Activated CD4-positive, alpha-beta T cell treated with anti-CD3 and anti-CD28 coated beads for 48 hours (primary cell): ENCODE measurements around the gene PCSK5.

Source experiments
- DNase-seq: peaks from one replicate; pipeline ENCODE4 v3.0.0-alpha.2; 2020

Gene PCSK5

DNA sequence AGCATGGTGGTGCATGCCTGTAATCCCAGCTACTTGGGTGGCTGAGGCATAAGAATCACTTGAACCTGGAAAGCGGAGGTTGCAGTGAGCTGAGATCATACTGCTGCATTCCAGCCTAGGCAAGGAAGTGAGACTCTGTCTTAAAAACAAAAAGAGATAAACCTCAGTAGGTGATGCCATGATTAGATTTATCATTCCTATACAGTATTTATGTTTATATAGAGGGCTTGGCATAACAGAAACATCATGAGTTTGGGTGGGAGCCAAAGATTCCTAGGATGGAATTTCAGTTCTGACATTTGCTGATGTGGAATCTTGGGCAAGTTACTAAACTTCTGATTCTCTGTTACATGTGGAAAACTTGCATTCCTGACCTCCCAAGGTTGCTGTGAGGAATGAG lies 481.4 kb downstream of the PCSK5 start:
- DNase-seq: no peak

DNA sequence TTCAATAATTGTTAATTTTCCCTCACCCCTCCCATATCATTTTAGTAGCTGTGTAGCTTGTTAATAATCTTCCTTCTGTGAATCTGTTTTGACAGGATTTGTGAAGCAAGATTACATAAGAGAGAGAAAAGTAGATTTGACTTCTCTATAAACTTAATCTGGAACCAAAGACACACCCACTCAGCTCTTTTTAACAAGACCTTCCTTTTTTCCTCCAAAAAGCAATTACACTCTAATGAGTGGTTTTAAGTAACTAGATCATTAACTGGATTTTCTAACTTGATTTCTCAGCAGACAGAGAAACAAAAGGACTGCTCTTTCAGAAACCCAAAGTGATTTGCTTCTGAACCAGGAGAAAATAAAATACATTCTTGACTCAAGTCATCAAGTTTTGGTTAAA lies 481.9 kb downstream of the PCSK5 start:
- DNase-seq: no peak

DNA sequence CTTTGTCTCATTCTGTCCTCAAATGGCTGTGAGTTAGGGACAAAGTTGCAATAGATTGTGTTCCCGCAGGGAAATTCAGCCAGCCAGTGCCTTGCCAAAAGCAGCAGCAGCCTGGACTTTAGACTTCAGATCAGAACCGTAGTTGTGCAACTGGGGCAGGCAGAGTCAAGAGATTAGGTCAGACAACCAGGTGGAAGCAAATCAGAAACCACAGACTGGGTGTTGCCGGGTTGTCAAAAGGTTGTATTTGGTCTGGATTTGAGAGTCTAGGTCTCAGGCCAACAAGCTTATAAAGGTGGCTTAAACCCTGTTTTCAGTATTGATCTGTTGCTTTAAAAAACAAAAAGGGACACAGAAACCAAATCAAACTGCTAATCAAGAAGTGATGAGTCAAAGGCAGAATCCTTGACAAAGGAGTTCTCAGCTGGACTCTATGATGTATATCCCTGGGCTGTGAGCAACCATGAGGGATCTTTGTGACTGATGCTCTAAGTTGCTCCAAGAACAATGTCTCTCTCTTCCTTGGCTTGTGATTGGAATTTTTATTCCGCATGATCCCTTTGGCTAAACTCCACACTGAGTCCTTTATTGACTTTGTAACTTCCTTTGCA lies 482.8 kb downstream of the PCSK5 start:
- no peak for DNase-seq

DNA sequence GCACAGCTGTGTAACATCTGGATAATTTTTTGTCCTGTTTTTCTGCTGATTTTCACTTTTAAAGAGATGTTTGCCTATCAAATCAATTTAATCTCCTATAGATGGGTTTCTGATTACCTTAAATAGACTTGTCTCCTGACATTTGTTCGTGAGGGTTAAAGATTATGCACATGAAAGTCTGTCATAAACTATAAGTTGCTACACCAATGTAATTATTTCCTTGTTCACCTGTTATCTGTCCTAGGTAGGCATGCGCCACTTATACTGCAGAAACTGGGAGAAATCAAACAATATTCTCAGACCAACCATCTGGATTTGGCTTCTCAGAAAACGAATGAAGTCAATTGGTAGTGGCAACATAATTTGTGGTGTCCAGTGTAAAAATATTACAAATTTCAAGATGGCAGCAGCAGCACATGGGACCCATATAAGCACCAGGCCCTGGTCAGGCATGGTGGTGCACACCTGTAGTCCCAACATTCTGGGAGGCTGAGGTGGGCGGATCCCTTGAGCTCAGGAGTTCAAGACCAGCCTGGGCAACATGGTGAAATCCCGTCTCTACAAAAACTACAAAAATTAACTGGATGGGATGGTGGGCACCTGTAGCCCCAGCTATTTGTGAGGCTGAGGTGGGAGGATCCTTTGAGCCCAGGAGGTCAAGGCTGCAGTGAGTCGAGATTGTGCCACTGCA lies 483.5 kb downstream of the PCSK5 start:
- DNase-seq: no peak

DNA sequence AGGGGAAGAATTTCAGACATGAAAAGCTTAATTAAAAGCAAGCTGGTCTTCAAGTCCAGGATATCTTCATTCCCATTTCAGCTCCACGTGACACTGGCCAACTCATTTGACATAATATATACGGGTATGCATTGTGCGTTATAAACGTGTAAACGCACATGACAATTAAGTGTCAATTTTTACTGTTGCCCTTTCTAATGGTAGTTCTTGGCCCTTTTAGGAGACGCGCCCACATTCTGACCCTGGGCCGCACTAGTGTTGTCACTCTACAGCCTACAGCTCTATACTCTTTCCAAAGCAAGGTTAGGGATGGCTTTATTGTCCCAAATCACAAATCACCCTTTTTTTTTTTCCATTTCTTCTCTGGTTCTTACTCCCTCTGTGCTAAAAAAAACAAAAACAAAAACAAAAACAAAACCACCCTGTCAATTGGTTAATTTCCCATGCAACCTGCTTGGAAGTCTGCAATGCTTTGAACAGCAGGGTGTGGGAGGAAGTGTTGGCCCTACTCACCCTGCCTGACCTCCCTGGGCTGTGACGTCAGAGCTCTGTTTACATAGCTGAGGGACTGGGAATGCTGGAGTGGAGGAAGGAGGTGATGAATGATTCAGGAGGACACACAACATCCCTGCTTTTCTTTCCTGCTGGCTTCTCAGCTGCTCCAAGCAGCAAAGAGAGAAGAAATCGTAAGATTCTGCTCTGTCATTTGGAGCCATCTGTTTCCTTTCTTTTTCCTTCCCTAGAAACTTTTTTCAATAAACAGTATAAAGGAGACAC lies 484.5 kb downstream of the PCSK5 start:
- no peak for DNase-seq

DNA sequence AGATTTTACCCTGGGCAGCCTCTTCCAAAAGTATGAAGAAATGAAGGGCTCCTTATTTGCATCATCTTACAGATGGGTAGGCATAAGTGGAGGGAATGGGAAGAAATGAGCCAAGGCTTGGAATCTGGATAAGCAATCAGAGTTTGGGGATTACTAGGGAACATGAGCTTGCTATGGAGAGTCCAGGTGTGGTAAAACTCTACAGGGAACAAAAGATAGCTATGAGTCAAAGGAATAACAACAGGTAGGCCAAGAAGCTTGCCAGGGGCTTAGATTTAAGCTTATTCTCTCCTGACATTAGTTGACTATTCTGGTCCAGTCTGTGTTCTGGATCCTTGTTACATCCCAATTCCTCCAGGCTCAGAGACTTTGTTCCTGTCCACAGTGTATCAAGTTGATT lies 487.3 kb downstream of the PCSK5 start:
- DNase-seq: no peak

DNA sequence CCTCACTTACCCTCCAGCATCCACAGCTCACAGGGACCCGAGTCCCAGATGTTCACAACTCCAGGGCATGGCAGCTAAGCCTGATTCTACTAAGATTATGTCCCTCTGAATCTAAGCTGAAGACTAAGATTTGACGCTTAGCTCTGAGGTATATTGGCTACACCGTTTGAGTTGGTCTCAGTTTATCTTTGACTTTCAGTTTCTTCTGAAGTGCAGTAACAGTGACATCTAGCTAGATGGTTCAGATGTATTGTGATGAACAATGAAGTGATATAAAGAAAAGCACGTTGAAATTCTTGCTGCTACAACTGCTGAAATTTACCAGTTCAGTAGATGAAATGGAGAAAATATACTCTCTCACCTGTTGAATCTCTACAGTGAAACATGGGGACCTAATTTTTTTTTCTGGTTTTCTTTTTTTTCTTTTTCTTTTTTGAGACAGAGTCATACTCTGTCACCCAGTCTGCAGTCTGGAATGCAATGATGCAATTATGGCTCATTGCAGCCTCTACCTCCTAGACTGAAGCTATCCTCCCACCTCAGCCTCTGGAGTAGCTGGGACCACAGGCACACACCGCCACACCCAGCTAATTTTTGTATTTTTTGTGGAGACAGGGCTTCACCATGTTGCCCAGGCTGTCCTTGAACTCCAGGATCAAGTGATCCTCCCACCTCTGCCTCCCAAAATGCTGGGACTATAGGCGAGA lies 488.0 kb downstream of the PCSK5 start:
- DNase-seq: no peak

DNA sequence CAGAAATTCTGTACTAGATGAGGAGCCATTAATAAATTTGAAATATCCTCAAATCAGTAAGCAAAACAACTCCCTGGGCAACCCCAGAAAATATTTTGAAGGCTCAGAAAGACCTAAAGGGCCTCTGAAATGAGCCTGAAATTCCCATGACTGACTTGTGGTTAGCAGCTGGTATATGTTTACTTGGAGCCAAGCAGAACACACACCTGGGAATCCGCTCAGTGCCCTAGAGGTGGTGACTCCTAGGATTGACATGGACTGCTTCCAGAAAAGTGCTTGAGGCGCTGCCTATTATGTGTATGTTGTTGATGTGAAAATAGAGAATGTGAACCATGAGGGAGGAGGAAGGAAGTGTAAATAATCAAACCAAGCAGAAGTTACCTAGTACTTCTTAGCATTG lies 489.0 kb downstream of the PCSK5 start:
- DNase-seq: no peak

DNA sequence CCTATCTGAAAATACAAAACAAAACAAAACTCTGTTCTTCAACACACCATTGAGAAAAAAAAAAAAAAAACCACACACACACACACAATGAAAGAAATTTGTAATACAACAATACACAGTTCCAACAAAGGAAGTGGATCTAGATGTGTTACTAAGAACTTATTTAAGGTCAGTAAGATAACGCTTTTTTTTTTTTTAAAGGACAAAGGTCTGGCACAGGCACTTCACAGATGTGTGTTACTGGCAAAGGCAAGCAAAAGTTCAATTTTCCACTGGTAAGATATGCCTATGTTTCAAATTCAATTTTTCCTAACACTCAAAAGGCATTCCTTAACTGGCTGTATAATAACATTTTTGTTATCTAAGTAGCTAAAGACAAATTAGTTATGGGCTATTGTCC lies 500.2 kb downstream of the PCSK5 start:
- no peak for DNase-seq

DNA sequence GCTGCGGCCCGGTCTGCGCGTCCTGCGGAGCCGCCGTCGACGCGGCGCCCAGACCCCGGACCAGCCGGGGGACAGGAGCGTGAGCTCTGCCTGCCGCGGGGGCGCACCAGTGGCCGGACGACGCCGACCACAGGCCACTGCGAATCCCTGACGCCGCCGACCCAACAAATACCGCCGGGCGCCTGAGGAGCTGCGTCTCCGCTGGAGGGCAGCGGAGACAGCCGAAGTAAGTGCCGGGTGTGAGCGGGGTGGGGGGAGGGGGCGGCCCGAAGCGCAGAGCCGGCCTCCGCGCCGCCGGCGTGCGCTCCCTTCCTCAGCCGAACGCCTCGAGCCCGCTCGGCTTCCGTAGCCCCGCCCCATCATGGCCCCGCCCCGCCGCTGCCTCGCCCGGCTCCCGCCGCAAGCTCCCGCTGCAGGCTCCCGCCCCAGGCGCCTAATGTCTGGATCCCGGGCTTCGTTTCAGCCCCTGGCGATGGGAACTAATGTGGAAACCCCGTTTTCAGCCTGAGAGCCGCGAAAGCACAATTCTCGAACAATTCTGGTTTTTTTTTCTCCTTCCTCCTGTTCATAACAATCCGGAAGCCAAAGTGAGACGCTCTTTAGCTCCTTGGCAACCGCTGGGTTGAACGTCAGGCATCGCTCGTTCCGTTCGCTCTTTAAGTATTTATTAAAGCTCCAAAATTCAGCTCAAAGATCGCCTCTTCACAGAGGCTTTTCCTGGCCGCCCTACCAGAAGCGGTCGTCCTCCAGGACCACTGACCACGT lies 503.9 kb downstream of the PCSK5 start, which contains the start of gene RFK:
Gene RFK, minus strand, starts transcription at position 232 of the 765 bp plus-strand sequence. CDS start 255 bp downstream, outside the sequence.
- DNase-seq: peak; percentile 95

DNA sequence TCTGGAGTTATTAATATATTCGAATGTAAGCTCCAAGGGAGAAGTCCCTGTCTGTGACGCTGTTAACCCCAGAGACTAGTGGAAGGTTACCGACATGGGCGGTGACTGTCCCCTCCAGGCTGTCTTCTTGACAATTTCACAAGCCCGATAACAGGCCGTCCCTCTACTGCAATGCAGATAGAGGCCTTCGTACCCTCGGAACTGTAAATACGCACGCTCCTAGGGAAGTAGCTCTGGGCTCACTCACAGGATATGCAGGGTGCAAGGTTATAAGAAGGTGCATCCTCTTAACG lies 504.4 kb downstream of the PCSK5 start:
- DNase-seq: peak; percentile 62

DNA sequence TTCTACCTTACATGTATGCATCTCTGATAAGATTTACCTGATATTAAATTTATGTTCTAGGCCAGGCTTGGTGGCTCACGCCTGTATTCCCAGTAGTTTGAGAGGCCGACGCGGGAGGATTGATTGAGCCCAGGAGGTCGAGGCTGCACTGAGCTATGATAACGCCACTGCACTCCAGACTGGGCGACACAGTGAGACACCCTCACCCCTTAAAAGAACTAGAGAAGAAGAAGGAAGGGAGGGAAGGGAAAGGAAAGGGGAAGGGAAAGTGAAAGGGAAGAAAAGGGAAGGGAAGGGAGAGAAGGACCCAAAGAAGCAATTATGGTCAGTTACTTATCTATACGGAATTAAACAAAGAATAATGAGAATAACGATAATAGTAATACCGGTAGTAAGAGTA lies 504.9 kb downstream of the PCSK5 start:
- DNase-seq: no peak

DNA sequence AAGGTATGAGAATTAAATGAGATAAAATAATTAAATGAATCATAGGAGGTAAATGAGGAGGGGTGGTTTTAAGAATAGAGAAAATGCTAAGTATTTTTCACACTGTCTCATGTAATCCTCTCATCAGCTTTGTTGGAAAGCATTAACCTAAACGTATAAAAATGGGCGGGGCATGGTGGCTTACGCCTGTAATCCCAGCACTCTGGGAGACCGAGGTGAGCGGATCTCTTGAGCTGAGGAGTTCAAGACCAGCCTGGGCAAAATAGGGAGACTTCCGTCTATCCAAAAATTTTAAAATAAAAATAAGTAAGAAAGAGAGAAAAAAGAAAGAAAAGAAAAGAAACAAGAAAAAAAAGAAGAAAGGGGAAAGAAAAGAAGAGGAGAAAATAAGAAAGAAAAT lies 505.7 kb downstream of the PCSK5 start:
- DNase-seq: no peak

DNA sequence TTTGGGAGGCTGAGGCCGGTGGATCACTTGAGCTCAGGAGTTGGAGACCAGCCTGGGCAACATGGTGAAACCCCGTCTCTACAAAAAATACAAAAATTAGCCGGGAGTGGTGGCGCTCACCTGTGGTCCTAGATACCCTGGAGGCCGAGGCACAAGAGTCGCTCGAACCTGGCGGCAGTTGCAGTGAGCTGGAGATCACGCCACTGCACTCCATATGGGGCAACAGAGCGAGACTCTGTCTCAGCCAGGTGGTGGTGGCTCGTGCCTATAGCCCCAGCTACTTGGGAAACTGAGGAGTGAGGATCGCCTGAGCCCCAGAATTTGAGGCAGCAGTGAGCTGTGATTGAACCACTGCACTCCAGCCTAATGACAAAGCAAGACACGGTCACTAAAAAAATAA lies 506.1 kb downstream of the PCSK5 start:
- no peak for DNase-seq

DNA sequence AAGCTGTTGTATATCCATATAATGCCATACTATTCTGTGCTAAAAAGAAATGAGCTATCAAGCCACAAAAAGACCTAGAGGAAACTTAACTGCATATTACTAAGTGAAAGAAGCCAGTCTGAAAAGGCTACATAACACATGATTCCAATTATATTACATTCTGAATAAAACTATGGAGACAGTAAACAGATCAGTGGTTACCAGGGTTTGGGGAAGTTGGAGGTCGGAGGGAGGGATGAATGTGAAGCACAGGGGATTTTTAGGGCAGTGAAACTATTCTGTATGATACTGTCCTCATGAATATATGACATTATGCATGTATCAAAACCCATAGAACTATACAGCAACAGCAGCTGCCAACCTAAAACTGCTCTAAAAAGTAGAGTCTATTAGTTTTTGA lies 509.4 kb downstream of the PCSK5 start:
- no peak for DNase-seq

DNA sequence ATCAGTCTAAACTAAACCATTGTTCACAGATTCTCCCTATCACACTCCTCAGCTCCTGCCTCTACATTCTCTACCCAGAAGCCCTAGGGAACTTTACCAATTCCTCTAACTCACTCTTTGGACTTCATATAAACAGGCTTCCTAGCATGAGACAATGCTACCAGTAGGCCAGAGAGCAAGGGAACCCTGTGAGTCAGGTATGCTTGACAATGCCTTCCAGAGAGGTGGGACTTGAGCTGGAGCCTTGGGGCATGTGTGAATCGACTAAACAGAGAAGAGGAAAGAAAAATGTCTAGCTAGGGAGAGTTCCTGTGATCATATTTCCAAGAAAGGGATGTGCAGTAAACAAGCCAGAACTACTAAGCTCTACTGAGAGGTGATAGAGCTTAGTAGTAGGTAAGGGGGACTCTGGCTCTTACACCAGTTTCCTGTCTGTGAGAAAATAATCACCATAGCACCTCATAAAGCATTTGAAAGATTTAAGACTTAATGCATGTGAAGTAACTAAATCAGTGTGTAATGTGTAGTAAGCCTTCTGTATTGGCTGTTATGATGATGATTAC lies 510.1 kb downstream of the PCSK5 start:
- DNase-seq: no peak

DNA sequence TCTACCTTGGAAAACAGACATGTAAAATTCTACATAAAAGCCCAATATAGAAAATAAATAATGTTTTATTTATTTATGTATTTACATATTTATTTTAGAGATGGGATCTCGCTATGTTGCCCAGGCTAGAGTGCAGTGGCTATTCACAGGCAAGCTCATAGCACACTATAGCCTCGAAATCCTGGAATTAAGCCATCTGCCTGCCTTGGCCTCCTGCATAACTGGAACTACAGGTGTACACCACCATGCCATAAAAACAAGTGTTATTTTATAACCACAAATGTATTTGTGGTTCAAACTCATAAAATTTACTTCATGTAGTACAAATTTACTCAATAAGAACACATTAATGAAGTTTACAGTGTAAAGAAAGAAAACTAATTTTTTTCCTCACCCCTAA lies 510.7 kb downstream of the PCSK5 start:
- DNase-seq: no peak

DNA sequence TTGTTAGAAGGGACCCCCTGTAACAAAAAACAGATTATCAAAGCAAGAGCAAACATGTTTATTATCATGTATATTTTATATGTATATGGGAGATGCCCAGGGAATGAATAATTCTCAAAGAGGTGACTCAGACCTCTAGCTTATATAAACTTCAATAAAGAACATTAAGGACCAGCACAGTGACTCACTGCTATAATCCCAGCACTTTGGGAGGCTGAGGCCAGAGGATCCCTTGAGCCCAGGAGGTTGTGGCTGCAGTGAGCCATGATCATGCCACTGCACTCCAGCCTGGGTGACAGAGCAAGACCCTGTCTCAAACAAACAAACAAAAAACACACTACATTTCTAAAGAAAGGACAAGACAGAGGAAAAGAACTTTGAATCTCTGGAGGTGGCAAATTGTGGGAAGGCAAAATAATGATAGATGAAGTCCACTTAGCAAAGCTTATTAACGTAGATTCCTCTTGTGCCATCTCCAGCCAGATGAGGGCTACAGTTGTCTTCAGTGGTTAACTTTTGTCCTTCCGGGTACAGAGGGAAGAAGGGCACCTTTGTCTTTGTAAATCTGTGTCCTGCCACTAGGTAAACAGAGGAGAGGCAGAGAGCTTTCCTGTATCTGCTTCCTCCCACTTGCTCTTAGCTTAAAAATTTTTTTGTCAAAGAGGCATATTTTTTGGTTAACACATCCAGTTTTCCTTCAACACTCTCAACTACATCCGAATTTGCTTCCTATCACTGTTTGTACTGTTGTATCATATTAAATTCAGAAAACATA lies 511.3 kb downstream of the PCSK5 start:
- DNase-seq: no peak

DNA sequence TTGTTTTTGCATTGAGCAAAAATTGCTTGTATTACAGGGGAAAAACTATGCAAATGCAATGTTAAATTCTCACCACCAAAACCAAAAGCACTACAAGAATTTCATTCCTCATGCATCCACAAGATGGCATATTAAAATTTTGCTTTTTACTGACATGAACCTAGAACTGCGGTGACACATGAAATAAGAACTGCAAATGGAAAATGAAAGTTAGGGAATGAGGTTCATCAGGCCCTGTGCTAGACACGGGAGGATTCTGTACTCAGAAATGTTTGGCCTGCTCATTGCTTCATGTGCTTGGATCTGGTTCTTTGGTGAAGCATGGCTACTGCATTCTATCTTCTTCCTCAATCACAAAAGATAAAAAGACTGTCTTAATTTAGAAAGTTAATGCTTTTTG lies 512.9 kb downstream of the PCSK5 start:
- DNase-seq: peak; percentile 22

DNA sequence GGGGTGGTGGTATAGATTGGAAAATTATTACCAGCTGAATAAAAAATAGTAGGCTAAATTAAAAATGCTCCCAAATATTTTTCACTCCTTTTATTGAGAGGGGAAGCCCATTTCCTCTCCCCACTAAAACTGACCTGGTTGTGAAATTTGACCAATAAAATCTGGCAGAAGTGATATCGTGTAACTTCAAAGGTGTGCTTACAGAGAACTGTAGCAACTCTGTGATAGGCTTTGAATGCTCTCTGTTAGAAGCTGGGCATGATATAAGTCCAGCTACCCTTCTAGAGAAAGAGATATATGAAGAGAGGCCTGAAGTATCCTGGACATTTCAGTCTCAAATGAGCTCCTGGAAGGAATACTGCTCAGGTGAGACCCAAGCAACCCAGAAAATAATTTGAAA lies 513.9 kb downstream of the PCSK5 start:
- DNase-seq: no peak

DNA sequence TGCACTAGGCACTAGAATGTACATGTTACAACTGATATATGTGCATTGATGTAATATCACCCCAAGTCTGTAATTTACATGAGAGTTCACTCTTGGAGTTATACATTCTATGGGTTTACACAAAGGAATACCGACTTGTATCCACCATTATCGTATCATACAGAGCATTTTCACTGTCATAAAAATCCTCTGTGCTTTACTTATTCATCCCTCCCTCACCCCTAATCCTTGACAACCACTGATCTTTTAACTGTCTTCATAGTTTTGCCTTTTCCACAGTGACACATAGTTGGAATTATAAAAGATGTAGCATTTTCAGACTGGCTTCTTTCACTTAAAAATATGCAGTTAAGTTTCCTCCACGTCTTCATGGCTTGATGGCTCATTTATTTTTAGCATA lies 514.9 kb downstream of the PCSK5 start:
- DNase-seq: no peak

DNA sequence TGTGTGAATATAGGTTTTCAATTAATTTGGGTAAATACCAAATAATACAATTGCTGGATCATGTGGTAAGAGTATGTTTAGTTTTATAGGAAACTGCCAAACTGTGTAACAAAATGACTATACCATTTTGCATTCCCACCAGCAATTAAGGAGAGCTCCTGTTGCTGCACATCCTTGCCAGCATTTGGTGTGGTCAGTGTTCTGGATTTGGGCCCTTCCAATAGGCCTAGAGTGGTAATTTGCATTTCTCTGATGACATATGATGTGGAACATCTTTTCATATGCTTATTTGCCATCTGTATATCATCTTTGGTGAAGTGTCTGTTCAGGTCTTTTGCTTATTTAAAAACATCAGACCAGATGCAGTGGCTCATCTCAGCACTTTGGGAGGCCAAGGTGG lies 515.4 kb downstream of the PCSK5 start:
- no peak for DNase-seq
